Fibroblast of villous mesenchyme (primary cell): Measurements from ENCODE around the gene LPGAT1. TPM values are rescaled to one million over a fixed set of nuclear protein-coding genes. Genes with fewer than 3 reads are reported as not detected.

Experiments
- DNase-seq: peaks from one replicate; pipeline ENCODE4 v3.0.0-alpha.2; 2010; ENCODE audit warnings: low read depth
- H3K4me3 ChIP-seq: 2 replicates; pipeline ENCODE4 v1.5.1; 2011; ENCODE audit warnings: low read depth, mild to moderate bottlenecking, low read length
- total RNA-seq: library from RNA; depleted of rRNA; stranded (reverse); fragments of >200 nt; gene quantifications from 2 replicates; pipeline ENCODE4 v1.2.3, GENCODE V29; 2012
- TF ChIP-seq, protein P1 (sequence below): IDR thresholded peaks from 2 replicates; pipeline ENCODE4 v1.5.1; 2012; ENCODE audit warnings: low read depth, mild to moderate bottlenecking, low read length; ENCODE audit not compliant: insufficient read depth

LPGAT1 gene
- total RNA-seq, 1 donor: 73.4 TPM

DNA sequence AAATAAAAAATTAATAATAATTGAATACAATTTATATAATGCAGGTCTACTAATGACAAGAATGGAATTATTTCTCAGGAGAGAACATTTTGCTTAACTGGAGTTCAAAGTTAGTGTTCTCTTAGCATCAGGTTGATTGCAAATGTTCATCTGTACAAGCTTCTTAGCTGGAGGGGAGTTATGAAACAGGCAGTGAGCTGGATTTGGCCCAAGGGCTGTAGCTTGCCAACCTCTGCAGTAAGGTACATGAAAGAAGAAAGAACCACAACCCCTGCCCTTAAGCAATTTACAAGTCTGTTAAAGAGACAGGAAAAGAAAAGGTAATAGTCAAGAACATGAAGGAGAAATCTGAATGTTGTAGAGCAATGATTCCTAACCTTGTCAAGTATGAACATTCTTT lies 17.0 kb downstream of the LPGAT1 start:
- TF ChIP-seq, protein P1, sequence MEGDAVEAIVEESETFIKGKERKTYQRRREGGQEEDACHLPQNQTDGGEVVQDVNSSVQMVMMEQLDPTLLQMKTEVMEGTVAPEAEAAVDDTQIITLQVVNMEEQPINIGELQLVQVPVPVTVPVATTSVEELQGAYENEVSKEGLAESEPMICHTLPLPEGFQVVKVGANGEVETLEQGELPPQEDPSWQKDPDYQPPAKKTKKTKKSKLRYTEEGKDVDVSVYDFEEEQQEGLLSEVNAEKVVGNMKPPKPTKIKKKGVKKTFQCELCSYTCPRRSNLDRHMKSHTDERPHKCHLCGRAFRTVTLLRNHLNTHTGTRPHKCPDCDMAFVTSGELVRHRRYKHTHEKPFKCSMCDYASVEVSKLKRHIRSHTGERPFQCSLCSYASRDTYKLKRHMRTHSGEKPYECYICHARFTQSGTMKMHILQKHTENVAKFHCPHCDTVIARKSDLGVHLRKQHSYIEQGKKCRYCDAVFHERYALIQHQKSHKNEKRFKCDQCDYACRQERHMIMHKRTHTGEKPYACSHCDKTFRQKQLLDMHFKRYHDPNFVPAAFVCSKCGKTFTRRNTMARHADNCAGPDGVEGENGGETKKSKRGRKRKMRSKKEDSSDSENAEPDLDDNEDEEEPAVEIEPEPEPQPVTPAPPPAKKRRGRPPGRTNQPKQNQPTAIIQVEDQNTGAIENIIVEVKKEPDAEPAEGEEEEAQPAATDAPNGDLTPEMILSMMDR: no peak
- peak; percentile 49 for DNase-seq
- H3K4me3 ChIP-seq: no peak overlapping the region

DNA sequence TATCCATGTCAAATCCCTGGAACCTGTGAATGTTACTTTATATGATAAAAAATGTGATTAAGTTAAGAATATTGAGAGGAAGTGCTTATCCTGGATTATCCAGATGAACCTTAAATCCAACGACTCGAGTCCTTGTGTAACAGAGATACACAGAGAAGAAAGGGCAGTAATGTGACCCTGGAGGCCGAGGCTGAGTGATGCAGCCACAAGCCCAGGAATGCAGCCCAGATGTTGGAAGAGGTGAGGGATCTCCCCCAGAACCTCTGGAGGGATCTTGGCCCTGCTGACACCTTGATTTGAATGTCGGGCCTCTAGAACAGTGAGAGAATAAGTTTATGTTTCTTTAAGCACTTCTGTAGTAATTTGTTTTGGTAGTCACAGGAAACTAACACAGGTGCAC lies 18.0 kb downstream of the LPGAT1 start:
- H3K4me3 ChIP-seq: no peak overlapping the region
- DNase-seq: no peak
- TF ChIP-seq, protein P1: no peak

DNA sequence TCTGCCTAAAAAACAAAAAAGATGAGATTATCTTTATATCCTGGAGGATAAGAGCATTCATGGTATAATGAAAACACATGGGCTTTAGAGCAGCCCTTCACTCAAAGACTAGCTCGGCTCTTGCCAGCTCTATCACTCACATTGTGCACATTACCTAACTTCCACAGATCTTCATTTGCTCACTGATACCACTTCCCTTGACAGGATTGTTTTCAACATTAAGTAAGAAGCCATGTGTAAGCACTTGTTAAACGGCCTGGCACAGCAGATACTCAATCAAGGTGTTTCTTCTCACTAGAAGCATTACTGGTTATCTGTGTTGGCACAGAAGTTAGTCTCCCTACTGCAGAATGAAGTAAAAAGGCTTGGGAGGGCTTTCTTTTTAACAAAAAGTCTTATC lies 18.7 kb downstream of the LPGAT1 start:
- TF ChIP-seq, protein P1: no peak
- no peak overlapping the region for H3K4me3 ChIP-seq
- no peak for DNase-seq

DNA sequence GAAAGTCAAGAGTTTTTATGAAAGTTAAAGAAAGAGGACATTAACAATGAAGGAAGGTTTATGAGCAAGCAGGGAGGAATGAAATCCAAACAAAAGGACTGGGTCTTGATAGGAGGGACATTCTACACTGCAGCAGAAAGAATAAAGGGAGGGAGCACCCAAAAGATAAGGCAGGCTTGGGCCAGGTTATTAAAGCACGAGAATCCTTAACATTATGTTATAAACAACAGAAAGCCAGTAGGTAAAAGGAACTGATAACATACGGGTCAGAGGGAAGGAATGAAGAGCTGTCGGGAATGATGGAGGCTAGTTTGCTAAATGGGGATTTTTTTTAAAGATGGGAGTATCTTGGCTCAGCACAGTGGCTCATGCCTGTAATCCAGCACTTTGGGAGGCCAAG lies 19.4 kb downstream of the LPGAT1 start:
- DNase-seq: no peak
- H3K4me3 ChIP-seq: no peak overlapping the region
- TF ChIP-seq, protein P1: no peak

DNA sequence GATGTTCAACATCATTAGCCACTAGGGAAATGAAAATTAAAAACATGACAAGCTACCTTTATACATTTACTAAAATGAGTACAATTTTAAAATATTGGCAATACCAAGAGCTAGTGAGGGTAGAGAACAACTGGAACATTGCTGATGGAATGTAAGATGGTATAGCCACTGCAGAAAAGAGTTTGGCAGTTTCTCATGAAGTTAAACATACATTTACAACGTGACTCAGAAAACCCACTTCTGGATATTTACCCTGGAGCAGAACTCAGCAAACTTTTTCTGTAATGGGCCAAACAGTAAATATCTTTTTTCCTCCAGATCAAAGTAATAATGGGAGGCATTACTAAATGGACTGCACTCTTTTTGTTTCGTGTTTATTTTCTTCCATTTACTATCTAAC lies 22.1 kb downstream of the LPGAT1 start:
- TF ChIP-seq, protein P1: no peak
- no peak overlapping the region for H3K4me3 ChIP-seq
- DNase-seq: no peak

DNA sequence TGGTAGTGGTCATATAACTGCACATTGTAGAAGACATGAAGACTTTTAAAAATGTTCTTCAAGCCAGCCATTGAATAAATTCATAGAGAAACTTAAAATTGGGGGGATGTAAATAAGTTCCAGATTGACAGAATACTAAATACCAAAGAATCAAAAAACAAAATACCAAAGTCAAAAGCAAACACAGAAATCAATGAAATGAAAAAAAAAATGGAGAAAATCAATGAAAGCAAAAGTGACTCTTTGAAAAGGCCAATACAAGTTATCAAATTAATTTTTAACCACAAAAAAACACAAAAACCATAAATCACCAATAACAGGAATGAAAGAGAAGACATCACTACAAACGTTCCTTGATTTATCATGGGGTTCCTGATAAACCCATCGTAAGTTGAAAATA lies 25.6 kb downstream of the LPGAT1 start:
- H3K4me3 ChIP-seq: no peak overlapping the region
- TF ChIP-seq, protein P1: no peak
- no peak for DNase-seq

DNA sequence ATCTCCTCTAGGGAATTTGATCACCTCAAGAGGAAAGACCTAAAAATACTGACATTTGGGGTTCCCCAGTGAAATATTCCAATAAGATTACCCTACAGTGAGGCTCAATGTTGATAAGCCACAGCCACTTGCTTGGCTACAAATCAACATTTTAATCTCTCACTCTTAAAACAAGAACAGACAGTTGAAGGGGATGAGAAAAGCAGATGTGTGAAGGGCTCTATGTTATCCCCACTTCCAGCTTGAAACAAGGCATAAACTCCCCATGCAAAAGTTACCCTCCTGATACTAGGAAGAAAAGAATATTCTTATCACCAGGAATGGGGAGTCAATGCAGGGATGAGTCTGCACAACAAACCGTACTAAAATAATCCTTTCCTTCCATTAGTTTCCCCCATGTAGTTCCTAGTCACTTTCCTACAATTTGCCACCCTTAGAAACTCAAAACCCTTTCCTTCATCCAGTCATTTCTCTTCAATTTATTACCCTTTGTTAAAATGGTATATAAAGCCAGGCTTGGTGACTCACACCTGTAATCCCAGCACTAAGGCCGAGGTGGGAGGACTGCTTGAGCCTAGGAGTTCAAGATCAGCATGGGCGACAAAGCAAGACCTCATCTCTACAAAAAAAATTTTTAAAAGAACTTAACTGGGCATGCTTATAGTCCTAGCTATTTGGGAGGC lies 29.5 kb downstream of the LPGAT1 start:
- no peak overlapping the region for H3K4me3 ChIP-seq
- TF ChIP-seq, protein P1: no peak
- DNase-seq: no peak
